ENCODE measurements around the gene ASIP. TPM values are rescaled to one million over a fixed set of nuclear protein-coding genes. Genes with fewer than 3 reads are reported as not detected.
A peak's percentile ranks its signal among the peaks of the same experiment; 100 is the strongest.

ASIP gene
- total and polyA plus RNA-seq, 2 of the 13 experiments (the other 11 are each of a cell fraction or from before 2014, with no cell fraction given), result not detected

DNA sequence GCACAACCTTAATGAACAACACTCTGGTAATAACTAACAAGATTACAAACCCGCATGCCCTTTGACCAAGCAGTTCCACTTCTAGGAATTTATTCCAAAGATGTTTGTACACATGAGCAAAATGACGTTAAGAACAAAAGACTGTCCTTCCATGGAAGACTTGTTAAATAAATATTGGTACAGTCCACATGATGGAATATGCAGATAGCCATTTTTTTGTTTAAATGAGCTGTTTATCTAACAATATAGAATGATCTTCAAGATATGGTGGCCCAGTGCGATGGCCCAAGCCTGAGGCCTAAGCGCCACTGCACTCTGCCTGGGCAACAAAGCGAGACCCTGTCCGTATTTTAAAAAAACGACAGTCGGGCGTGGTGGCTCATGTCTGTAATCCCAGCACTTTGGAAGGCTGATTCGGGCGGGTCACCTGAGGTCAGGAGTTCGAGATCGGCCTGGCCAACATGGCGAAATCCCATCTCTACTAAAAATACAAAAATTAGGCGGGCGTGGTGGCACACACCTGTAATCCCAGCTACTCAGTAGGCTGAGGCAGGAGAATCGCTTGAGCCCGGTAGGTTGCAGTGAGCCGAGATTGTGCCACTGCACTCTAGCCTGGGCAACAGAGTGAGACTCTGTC lies 69.4 kb downstream of the ASIP start (continued):
- TF ChIP-seq ATF4 (CRISPR knock-in tag; IDR thresholded peaks at IDR 0.05) (peak in 1 of 2 experiments; percentile 18; a peak in 1 of 4 replicates), PPARG (CRISPR knock-in tag; conservative IDR thresholded peaks at IDR 0.05) (peak; percentile 94), SMAD1 (CRISPR knock-in tag; IDR thresholded peaks at IDR 0.05; ENCODE audit: borderline replicate concordance, low read depth) (peak; percentile 15; the same call in 1 of the 2 replicates), ZNF367 (CRISPR knock-in tag; IDR thresholded peaks at IDR 0.05; ENCODE audit: borderline replicate concordance) (0 out of 2 replicates have a peak, but pooled peaks have one; percentile 60), ZNF644 (CRISPR knock-in tag; IDR thresholded peaks at IDR 0.05; ENCODE audit: low read depth) (peak; percentile 85), MED1 (CRISPR knock-in tag; IDR thresholded peaks at IDR 0.05) (peak; percentile 67), HNRNPK (IDR thresholded peaks at IDR 0.05; ENCODE audit: low read depth, low read length, poor library complexity, severe bottlenecking) (no peak), ZNF317 (CRISPR knock-in tag; IDR thresholded peaks at IDR 0.05) (no peak), ARNT2 (CRISPR knock-in tag; IDR thresholded peaks at IDR 0.05; ENCODE audit: low read depth) (peak; percentile 23; the same call in 1 of the 2 replicates), HDAC2 (CRISPR knock-in tag; IDR thresholded peaks at IDR 0.05) (peak; percentile 88), ONECUT2 (CRISPR knock-in tag; IDR thresholded peaks at IDR 0.05) (peak; percentile 37; the same call in 1 of the 2 replicates), TEAD3 (CRISPR knock-in tag; optimal IDR thresholded peaks at IDR 0.05; ENCODE audit: borderline replicate concordance) (peak; percentile 37), ZNF652 (CRISPR knock-in tag; IDR thresholded peaks at IDR 0.05; ENCODE audit: borderline replicate concordance, low read depth) (peak; percentile 75; the same call in 1 of the 2 replicates), HOXD1 (CRISPR knock-in tag; IDR thresholded peaks at IDR 0.05) (peak; percentile 75; the same call in 1 of the 2 replicates), RBM39 (IDR thresholded peaks at IDR 0.05; ENCODE audit: low read depth, low read length, poor library complexity, severe bottlenecking) (no peak), ERF (CRISPR knock-in tag; IDR thresholded peaks at IDR 0.05) (peak; percentile 60; the same call in 1 of the 2 replicates), SIX4 (CRISPR knock-in tag; IDR thresholded peaks at IDR 0.05) (peak; percentile 77; the same call in 1 of the 2 replicates)
- TF ChIP-seq, protein P1, sequence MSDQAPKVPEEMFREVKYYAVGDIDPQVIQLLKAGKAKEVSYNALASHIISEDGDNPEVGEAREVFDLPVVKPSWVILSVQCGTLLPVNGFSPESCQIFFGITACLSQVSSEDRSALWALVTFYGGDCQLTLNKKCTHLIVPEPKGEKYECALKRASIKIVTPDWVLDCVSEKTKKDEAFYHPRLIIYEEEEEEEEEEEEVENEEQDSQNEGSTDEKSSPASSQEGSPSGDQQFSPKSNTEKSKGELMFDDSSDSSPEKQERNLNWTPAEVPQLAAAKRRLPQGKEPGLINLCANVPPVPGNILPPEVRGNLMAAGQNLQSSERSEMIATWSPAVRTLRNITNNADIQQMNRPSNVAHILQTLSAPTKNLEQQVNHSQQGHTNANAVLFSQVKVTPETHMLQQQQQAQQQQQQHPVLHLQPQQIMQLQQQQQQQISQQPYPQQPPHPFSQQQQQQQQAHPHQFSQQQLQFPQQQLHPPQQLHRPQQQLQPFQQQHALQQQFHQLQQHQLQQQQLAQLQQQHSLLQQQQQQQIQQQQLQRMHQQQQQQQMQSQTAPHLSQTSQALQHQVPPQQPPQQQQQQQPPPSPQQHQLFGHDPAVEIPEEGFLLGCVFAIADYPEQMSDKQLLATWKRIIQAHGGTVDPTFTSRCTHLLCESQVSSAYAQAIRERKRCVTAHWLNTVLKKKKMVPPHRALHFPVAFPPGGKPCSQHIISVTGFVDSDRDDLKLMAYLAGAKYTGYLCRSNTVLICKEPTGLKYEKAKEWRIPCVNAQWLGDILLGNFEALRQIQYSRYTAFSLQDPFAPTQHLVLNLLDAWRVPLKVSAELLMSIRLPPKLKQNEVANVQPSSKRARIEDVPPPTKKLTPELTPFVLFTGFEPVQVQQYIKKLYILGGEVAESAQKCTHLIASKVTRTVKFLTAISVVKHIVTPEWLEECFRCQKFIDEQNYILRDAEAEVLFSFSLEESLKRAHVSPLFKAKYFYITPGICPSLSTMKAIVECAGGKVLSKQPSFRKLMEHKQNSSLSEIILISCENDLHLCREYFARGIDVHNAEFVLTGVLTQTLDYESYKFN (CRISPR knock-in tag; conservative IDR thresholded peaks at IDR 0.05), result peak; percentile 87
- TF ChIP-seq, protein P2, sequence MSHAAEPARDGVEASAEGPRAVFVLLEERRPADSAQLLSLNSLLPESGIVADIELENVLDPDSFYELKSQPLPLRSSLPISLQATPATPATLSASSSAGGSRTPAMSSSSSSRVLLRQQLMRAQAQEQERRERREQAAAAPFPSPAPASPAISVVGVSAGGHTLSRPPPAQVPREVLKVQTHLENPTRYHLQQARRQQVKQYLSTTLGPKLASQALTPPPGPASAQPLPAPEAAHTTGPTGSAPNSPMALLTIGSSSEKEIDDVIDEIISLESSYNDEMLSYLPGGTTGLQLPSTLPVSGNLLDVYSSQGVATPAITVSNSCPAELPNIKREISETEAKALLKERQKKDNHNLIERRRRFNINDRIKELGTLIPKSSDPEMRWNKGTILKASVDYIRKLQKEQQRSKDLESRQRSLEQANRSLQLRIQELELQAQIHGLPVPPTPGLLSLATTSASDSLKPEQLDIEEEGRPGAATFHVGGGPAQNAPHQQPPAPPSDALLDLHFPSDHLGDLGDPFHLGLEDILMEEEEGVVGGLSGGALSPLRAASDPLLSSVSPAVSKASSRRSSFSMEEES (CRISPR knock-in tag; IDR thresholded peaks at IDR 0.05), result peak; percentile 84; the same call in 1 of the 2 replicates
- TF ChIP-seq, protein P3, sequence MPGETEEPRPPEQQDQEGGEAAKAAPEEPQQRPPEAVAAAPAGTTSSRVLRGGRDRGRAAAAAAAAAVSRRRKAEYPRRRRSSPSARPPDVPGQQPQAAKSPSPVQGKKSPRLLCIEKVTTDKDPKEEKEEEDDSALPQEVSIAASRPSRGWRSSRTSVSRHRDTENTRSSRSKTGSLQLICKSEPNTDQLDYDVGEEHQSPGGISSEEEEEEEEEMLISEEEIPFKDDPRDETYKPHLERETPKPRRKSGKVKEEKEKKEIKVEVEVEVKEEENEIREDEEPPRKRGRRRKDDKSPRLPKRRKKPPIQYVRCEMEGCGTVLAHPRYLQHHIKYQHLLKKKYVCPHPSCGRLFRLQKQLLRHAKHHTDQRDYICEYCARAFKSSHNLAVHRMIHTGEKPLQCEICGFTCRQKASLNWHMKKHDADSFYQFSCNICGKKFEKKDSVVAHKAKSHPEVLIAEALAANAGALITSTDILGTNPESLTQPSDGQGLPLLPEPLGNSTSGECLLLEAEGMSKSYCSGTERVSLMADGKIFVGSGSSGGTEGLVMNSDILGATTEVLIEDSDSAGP (CRISPR knock-in tag; IDR thresholded peaks at IDR 0.05; ENCODE audit: borderline replicate concordance), result peak; percentile 65; the same call in 1 of the 2 replicates

All from HepG2 (cell line).